Heart left ventricle (tissue), 16 donors: ENCODE measurements around the gene PEMT. TPM values are rescaled to one million over a fixed set of nuclear protein-coding genes. Genes with fewer than 3 reads are reported as not detected.

Source experiments
- ATAC-seq, 4 donors: fragments of 200-7000 bp; cut with Tn5 transposase; one replicate each; pipeline ENCODE4 v1.9.1; 2020 to 2022; ENCODE audit warnings: moderate library complexity in 4 of 4, mild to moderate bottlenecking in 3 of 4, moderate number of reproducible peaks in 1 of 4
- DNase-seq, 5 donors: peaks; one replicate each; pipeline ENCODE4 v3.0.0-alpha.2; 2020
- H3K27ac ChIP-seq, 12 donors: fragments of 200-600 bp; sonication (generic) in 4 of 12; one replicate each; pipeline versions ENCODE4 v1.5.0 to v1.8.0; 2016 to 2022; ENCODE audit warnings: mild to moderate bottlenecking in 2 of 12
- H3K27me3 ChIP-seq, 9 donors: fragments of 200-600 bp; sonication (generic) in 2 of 9; one replicate each; pipeline versions ENCODE4 v1.5.1 to v1.8.0; 2016 to 2022; ENCODE audit warnings: mild to moderate bottlenecking in 3 of 9
- H3K36me3 ChIP-seq, 9 donors: fragments of 200-600 bp; sonication (generic) in 2 of 9; one replicate each; pipeline versions ENCODE4 v1.5.0 to v1.8.0; 2018 to 2022; ENCODE audit warnings: mild to moderate bottlenecking in 2 of 9
- H3K4me1 ChIP-seq, 12 donors: fragments of 200-600 bp; sonication (generic) in 4 of 12; one replicate each; pipeline versions ENCODE4 v1.5.0 to v1.8.0; 2016 to 2022; ENCODE audit warnings: mild to moderate bottlenecking in 3 of 12
- H3K4me3 ChIP-seq, 12 donors: fragments of 200-600 bp; sonication (generic) in 4 of 12; one replicate each; pipeline versions ENCODE4 v1.5.0 to v1.8.0; 2017 to 2022; ENCODE audit warnings: mild to moderate bottlenecking in 9 of 12, moderate library complexity in 4 of 12
- H3K9me3 ChIP-seq, 12 donors: fragments of 200-600 bp; sonication (generic) in 4 of 12; one replicate each; pipeline versions ENCODE4 v1.5.0 to v1.8.0; 2016 to 2022; ENCODE audit warnings: mild to moderate bottlenecking in 1 of 12
- CTCF ChIP-seq, 12 donors: fragments of 200-600 bp; sonication (generic) in 4 of 12; IDR thresholded peaks; one replicate each; pipeline versions ENCODE4 v1.5.0 to v1.8.0; 2018 to 2022; ENCODE audit warnings: antibody characterized with exemption in 12 of 12, mild to moderate bottlenecking in 5 of 12
- POLR2A ChIP-seq, 2 donors: fragments of 450-650 bp; IDR thresholded peaks; one replicate each; pipeline ENCODE4 v1.6.1; 2017; ENCODE audit warnings: antibody characterized with exemption in 2 of 2, mild to moderate bottlenecking in 2 of 2, moderate library complexity in 2 of 2
- WGBS, 4 donors: extraction: QIAGEN DNeasy Blood & Tissue Kit in 2 of 4; methylation state at CpG; one replicate each; pipeline versions ENCODE4 v1.1.5 to v1.1.7; 2013 to 2018; 5-methylcytosine and 5-hydroxymethylcytosine counted together
- intact Hi-C, 10 donors: fragments of 100-400 bp; cut with DNase I; formaldehyde crosslinking; loops; one replicate each; pipeline versions ENCODE4 v1.11.1 to v1.14.2; 2022
- polyA plus RNA-seq, 2 donors: library from polyadenylated mRNA; stranded (reverse); fragments of 200-250 nt; gene quantifications; one replicate each; pipeline ENCODE4 v1.2.3, GENCODE V29; 2013
- total RNA-seq, 9 donors: library from RNA; depleted of rRNA in 2 of 9; stranded (reverse); fragments of >200 nt in 2 of 9; fragmentation: NEBNext Ultra II Directional in 3 of 9; extraction: Animal tissue kit (Norgen Biotek cat#: 25700) in 3 of 9; gene quantifications; one replicate each; pipeline versions ENCODE4 v1.1.0 to v1.2.4, GENCODE V29; 2016 to 2023
- donor health status: ischemic (EF 13 %, LVEDD 7.1; RV severe dilation, severe dysfunction).
- donor health status: healthy with polysubstance abuse.
- donor health status: DM: no; HTN: yes; CAD: no.
- donor health status: DM: no; HTN: no; CAD: no.
- donor health status: ischemic (EF 25% LVEDD 6.9; RV normal size, moderate dysfunction).
- donor health status: ischemic (EF 25% LVEDD 5.7; RV mildly dilated, moderate dysfunction).
- donor health status: healthy.
- donor health status: DM: yes; HTN: yes; CAD: no.
- donor health status: ischemic (EF 35%, LVEDD 5.7; RV mildly dilated, moderate dysfunction).
- donor health status: nonischemic (EF 11% LVEDD 7.7; RV severe dilation, severe dysfunction).
- donor health status: DM: yes; HTN: yes; CAD: no.
- donor health status: PGD.
- donor health status: ischemic (EF 29% LVEDD 5.4; RV normal size, mild dysfunction).
- donor health status: nonischemic (EF 23%, LVEDD 6.1; RV moderate dilation, normal function).

PEMT gene
- total and polyA plus RNA-seq, 11 donors = 15.7 to 42.2 (median 25.4) TPM

- peaks cover 0 to 50% (median 32%) of the 10 kb centered on the region in 9 donors for H3K36me3 ChIP-seq
- peak overlapping the region in 8 of 12 donors; percentile 0 to 66 (median 29) for H3K27ac ChIP-seq
- TF ChIP-seq CTCF (IDR thresholded peaks at IDR 0.05) (no peak), POLR2A (IDR thresholded peaks at IDR 0.05) (no peak)
- H3K4me1 ChIP-seq = peaks cover 0 to 69% (median 24%) of the 10 kb centered on the region in 12 donors
- no peaks in the 10 kb centered on the region for H3K9me3 ChIP-seq
- ATAC-seq = peak in 2 of 4 donors; percentile 23 to 30
- no peak overlapping the region for H3K4me3 ChIP-seq
- intact Hi-C loops = no loop called here
- H3K27me3 ChIP-seq = no peaks in the 10 kb centered on the region
- DNase-seq = no peak
- WGBS, 4 donors = 74 to 84% (median 82%) methylated on average over 6 of the region's 6 CpGs
Measured at GRCh38 chr17:17485420-17485819, 106.1 kb downstream of the PEMT start.

DNA sequence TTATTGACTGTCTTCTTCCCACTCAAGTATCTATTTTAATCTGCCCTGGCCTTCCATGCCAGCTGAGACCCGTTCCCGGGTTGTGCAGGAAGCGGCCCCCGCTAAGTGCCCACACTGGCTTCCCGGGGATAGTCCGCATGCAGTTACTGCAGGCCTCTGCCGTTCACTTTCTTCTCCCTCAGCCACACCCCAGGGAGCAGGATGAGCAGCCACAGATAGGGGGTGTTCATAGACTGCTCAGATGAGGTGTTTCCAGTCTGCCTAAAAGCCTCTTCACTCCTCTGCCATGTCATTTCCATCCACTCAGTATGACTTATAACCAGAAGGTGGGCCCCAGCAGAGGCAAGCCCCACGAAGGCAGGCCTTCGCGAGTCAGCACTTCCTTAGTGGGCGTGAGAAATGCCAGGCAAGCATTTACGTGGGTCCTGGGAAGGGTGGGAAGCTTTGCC lies 107.0 kb downstream of the PEMT start:
- DNase-seq = no peak
- WGBS, 4 donors = 43 to 53% (median 47%) methylated on average over 12 of the region's 12 CpGs

GRCh38 chr17:17481860-17482259 lies 109.6 kb downstream of the PEMT start:
- peaks cover 0 to 23% (median 5%) of the 10 kb centered on the region in 9 donors for H3K36me3 ChIP-seq
- no peaks in the 10 kb centered on the region for H3K27me3 ChIP-seq
- TF ChIP-seq CTCF (IDR thresholded peaks at IDR 0.05) (no peak), POLR2A (IDR thresholded peaks at IDR 0.05) (no peak)
- ATAC-seq (no peak), DNase-seq (no peak)
- no peak overlapping the region for H3K4me3 ChIP-seq
- no peaks in the 10 kb centered on the region for H3K9me3 ChIP-seq
- peaks cover 0 to 88% (median 46%) of the 10 kb centered on the region in 12 donors for H3K4me1 ChIP-seq
- intact Hi-C loops = no loop called here
- H3K27ac ChIP-seq = peak overlapping the region in 4 of 12 donors; percentile 8 to 60 (median 17)
- WGBS, 4 donors = 43 to 56% (median 50%) methylated on average over 5 of the region's 5 CpGs

More for the DNA sequence above, 107.0 kb downstream of the PEMT start:
- Histone ChIP-seq H3K4me3 (no peak overlapping the region), H3K4me1 (peaks cover 0 to 75% (median 28%) of the 10 kb centered on the region in 12 donors), H3K36me3 (peaks cover 0 to 42% (median 27%) of the 10 kb centered on the region in 9 donors), H3K27me3 (no peaks in the 10 kb centered on the region), H3K27ac (peak overlapping the region in 7 of 12 donors; percentile 9 to 66 (median 21)), H3K9me3 (no peaks in the 10 kb centered on the region)
- peak; percentile 35 to 57 (median 45) for ATAC-seq
- TF ChIP-seq CTCF (IDR thresholded peaks at IDR 0.05) (no peak), POLR2A (IDR thresholded peaks at IDR 0.05) (no peak)
- intact Hi-C loops = no loop called here

DNA sequence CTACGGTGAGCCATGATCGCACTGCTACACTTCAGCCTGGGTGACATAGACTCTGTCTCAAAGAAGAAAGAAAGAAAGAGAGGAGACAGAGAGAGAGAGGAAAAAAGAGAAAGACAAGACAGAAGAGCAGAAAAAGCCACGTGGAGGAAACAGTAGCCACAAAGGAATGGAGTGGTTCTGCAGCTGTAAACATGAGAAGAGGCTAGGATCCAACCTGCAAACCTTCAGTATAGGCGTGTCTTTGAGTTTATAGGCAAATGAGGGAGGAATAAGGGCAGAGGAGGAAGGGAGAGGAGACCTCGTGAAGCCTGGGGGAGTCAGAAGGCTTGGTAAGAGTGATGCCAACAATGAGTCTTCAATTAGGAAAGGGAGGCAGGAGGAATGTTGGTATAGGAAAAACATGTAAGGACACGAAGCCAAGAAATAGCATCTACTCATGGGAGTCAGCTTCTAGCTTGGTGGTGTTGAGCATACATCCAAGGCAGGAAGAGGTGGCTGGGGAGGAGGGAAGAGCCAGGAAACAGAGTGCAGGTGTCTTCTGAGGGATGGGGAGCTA lies 110.8 kb downstream of the PEMT start:
- ATAC-seq = no peak
- DNase-seq = no peak
- Histone ChIP-seq H3K27ac (peak overlapping the region in 3 of 12 donors; percentile 16 to 60 (median 37)), H3K36me3 (peaks cover 0 to 21% (median 0%) of the 10 kb centered on the region in 9 donors), H3K4me1 (peaks cover 0 to 83% (median 48%) of the 10 kb centered on the region in 12 donors), H3K27me3 (no peaks in the 10 kb centered on the region), H3K4me3 (no peak overlapping the region), H3K9me3 (no peaks in the 10 kb centered on the region)
- 56 to 66% (median 58%) methylated on average over 6 of the region's 6 CpGs for WGBS, 4 donors
- TF ChIP-seq POLR2A (IDR thresholded peaks at IDR 0.05) (no peak), CTCF (IDR thresholded peaks at IDR 0.05) (no peak)
- intact Hi-C loops = no loop called here
